CD4-positive, alpha-beta T cell (primary cell): ENCODE data around the gene ATP6V0A4. TPM values are rescaled to one million over a fixed set of nuclear protein-coding genes. Genes with fewer than 3 reads are reported as not detected.

ENCODE experiments used
- ATAC-seq: fragments of 200-7000 bp; cut with Tn5 transposase; one replicate; pipeline ENCODE4 v1.10.0; 2022; ENCODE audit warnings: mild to moderate bottlenecking; ENCODE audit not compliant: poor library complexity
- CTCF ChIA-PET: fragments of 350-600 bp; sonication (Branson Sonifier 250); formaldehyde crosslinking; loops from one replicate; lab custom pipeline; 2021; ENCODE audit warnings: antibody characterized with exemption, inconsistent platforms; lab: Charles Lee
- POLR2A ChIA-PET: fragments of 350-600 bp; sonication (Branson Sonifier 250); formaldehyde crosslinking; loops from one replicate; lab custom pipeline; 2021; ENCODE audit warnings: antibody characterized with exemption, inconsistent platforms; lab: Charles Lee
- DNase-seq, 14 experiments: peaks; one replicate each; pipeline ENCODE4 v3.0.0-alpha.2; 2013 to 2020; ENCODE audit warnings: mixed read lengths in 2 of 14
- H3K27ac ChIP-seq, 2 donors: one replicate each; pipeline versions ENCODE4 v1.5.1 to v1.7.0; 2013; ENCODE audit warnings: low read length in 2 of 2, low read depth in 1 of 2, mild to moderate bottlenecking in 1 of 2
- H3K27me3 ChIP-seq, 2 experiments: 1 replicate in 1 of 2; 2 replicates in 1 of 2; pipeline versions ENCODE4 v1.6.1 to v1.7.0; 2013; ENCODE audit warnings: low read length in 2 of 2, control low read depth in 1 of 2, mild to moderate bottlenecking in 1 of 2, moderate library complexity in 1 of 2; ENCODE audit not compliant: insufficient read depth in 2 of 2, control insufficient read depth in 1 of 2
- H3K36me3 ChIP-seq: one replicate; pipeline ENCODE4 v1.6.1; 2013; ENCODE audit warnings: low read length, control low read depth; ENCODE audit not compliant: insufficient read depth
- H3K4me1 ChIP-seq: one replicate; pipeline ENCODE4 v1.6.1; 2013; ENCODE audit warnings: low read length, control low read depth; ENCODE audit not compliant: insufficient read depth
- H3K4me3 ChIP-seq: one replicate; pipeline ENCODE4 v1.5.1; 2013; ENCODE audit warnings: mild to moderate bottlenecking, low read length, moderate library complexity
- H3K9me3 ChIP-seq, 2 experiments: 1 replicate in 1 of 2; 2 replicates in 1 of 2; pipeline versions ENCODE4 v1.6.1 to v1.7.0; 2013; ENCODE audit warnings: low read length in 2 of 2, mild to moderate bottlenecking in 2 of 2, control low read depth in 1 of 2, moderate library complexity in 1 of 2; ENCODE audit not compliant: control insufficient read depth in 1 of 2, insufficient read depth in 1 of 2
- H3K27ac Mint-ChIP-seq: one replicate; pipeline ENCODE4 v1.8.0; 2020; ENCODE audit warnings: mixed read lengths
- H3K27me3 Mint-ChIP-seq: one replicate; pipeline ENCODE4 v1.8.0; 2021; ENCODE audit warnings: mixed read lengths
- H3K36me3 Mint-ChIP-seq: one replicate; pipeline ENCODE4 v1.8.0; 2021; ENCODE audit warnings: low read depth, mixed read lengths
- H3K4me1 Mint-ChIP-seq: one replicate; pipeline ENCODE4 v1.8.0; 2021; ENCODE audit warnings: low read depth, mixed read lengths
- H3K4me3 Mint-ChIP-seq: one replicate; pipeline ENCODE4 v1.8.0; 2020; ENCODE audit warnings: mild to moderate bottlenecking, mixed read lengths
- H3K9me3 Mint-ChIP-seq: one replicate; pipeline ENCODE4 v1.8.0; 2020; ENCODE audit warnings: mixed read lengths
- intact Hi-C, 2 experiments: fragments of 100-400 bp; cut with DNase I in 1 of 2; cut with micrococcal nuclease in 1 of 2; formaldehyde crosslinking; loops; one replicate each; pipeline versions ENCODE4 v1.15.1 to v1.9.0; 2023 to 2025; cut with DNase I, micrococcal nuclease
- total RNA-seq, 174 experiments: library from RNA in 2 of 174; stranded (reverse) in 2 of 174; gene quantifications; one replicate each; pipeline ENCODE4 v1.2.3 and lab custom pipeline; 2021 to 2026
- TF ChIP-seq, protein P1 (sequence below): fragments of 200-600 bp; IDR thresholded peaks from one replicate; pipeline ENCODE4 v1.8.0; 2022; ENCODE audit warnings: antibody characterized with exemption, mild to moderate bottlenecking

ATP6V0A4 gene
- total RNA-seq, 2 experiments from 2014 or later = not detected

DNA sequence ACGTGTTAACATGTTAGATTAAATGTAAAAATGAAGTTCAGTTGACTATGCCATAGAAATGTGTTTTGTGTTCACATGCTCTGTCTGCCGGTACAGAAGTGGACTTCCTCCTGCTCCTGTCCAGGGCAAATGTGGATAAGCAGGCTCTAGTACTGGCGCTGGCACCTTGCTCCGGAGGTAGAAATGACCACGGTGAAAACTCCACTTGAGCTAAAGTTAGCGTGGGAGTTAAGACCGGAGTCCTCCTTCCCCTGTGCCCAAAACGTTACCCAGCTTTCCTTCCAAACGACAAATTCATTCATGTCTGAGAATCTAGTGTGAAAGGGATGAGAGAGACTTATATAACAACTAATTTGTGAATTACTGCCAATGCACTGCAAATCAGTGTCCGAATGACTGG lies 35.0 kb upstream of the ATP6V0A4 start:
- H3K27ac ChIP-seq = no peak overlapping the region
- H3K4me3 ChIP-seq = no peak overlapping the region
- CTCF ChIA-PET = no interaction called here
- H3K9me3 ChIP-seq = no peaks in the 10 kb centered on the region
- no peaks in the 10 kb centered on the region for H3K36me3 Mint-ChIP-seq
- H3K9me3 Mint-ChIP-seq = no peaks in the 10 kb centered on the region
- H3K4me3 Mint-ChIP-seq = no peak overlapping the region
- H3K4me1 Mint-ChIP-seq = no peaks in the 10 kb centered on the region
- H3K36me3 ChIP-seq = no peaks in the 10 kb centered on the region
- DNase-seq (no peak), ATAC-seq (no peak)
- TF ChIP-seq, protein P1, sequence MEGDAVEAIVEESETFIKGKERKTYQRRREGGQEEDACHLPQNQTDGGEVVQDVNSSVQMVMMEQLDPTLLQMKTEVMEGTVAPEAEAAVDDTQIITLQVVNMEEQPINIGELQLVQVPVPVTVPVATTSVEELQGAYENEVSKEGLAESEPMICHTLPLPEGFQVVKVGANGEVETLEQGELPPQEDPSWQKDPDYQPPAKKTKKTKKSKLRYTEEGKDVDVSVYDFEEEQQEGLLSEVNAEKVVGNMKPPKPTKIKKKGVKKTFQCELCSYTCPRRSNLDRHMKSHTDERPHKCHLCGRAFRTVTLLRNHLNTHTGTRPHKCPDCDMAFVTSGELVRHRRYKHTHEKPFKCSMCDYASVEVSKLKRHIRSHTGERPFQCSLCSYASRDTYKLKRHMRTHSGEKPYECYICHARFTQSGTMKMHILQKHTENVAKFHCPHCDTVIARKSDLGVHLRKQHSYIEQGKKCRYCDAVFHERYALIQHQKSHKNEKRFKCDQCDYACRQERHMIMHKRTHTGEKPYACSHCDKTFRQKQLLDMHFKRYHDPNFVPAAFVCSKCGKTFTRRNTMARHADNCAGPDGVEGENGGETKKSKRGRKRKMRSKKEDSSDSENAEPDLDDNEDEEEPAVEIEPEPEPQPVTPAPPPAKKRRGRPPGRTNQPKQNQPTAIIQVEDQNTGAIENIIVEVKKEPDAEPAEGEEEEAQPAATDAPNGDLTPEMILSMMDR = no peak
- H3K27me3 Mint-ChIP-seq = peaks cover 12% of the 10 kb centered on the region
- intact Hi-C loops = no loop called here
- H3K27me3 ChIP-seq = no peaks in the 10 kb centered on the region
- no peak overlapping the region for H3K27ac Mint-ChIP-seq
- POLR2A ChIA-PET = no interaction called here
- H3K4me1 ChIP-seq = no peaks in the 10 kb centered on the region

DNA sequence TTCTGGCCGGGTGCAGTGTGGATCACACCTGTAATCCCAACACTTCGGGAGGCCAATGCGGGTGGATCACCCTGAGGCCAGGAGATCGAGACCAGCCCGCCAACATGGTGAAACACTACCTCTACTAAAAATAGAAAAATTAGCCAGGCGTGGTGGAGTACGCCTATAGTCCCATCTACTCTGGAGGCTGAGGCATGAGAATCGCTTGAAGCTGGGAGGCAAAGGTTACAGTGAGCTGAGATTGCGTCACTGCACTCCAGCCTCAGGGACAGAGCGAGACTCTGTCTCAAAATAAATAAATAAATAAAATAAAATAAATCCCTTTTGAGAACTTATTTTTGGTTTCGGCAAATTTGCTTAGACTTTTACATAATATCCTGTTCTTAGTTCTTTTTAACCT lies 31.3 kb upstream of the ATP6V0A4 start:
- Histone ChIP-seq H3K36me3 (no peaks in the 10 kb centered on the region), H3K4me1 (no peaks in the 10 kb centered on the region), H3K9me3 (peaks cover 0 to 3% of the 10 kb centered on the region in 2 experiments), H3K4me3 (no peak overlapping the region), H3K27ac (no peak overlapping the region), H3K27me3 (no peaks in the 10 kb centered on the region)
- ChIA-PET CTCF (no interaction called here), POLR2A (no interaction called here)
- H3K36me3 Mint-ChIP-seq = no peaks in the 10 kb centered on the region
- H3K27me3 Mint-ChIP-seq = peaks cover 7% of the 10 kb centered on the region
- no peak overlapping the region for H3K4me3 Mint-ChIP-seq
- H3K27ac Mint-ChIP-seq = no peak overlapping the region
- intact Hi-C loops = no loop called here
- no peaks in the 10 kb centered on the region for H3K4me1 Mint-ChIP-seq
- TF ChIP-seq, protein P1 = no peak
- no peak for ATAC-seq
- DNase-seq = no peak
- no peaks in the 10 kb centered on the region for H3K9me3 Mint-ChIP-seq

DNA sequence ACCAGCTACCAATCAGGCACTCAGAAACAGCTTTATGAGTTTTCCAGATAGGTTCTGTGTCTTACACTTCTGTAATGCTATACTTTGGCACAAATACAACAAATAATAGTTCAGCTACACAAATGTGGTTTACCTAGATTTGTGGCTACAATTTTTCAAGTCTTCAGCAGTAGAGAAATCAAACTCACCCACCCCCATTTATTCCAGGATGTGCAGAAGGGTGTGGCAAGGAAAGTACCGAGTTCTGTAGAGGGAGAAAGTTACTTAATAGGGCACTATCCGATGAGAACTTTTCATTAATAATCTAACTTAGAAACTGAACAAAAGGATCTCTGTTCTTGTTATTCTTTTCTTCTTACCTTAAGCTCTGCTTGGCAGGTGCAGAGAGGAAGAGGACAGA lies 30.3 kb upstream of the ATP6V0A4 start:
- TF ChIP-seq, protein P1 = no peak
- Histone ChIP-seq H3K27ac (no peak overlapping the region), H3K27me3 (no peaks in the 10 kb centered on the region), H3K9me3 (peaks cover 0 to 3% of the 10 kb centered on the region in 2 experiments), H3K36me3 (no peaks in the 10 kb centered on the region), H3K4me3 (no peak overlapping the region), H3K4me1 (no peaks in the 10 kb centered on the region)
- H3K27me3 Mint-ChIP-seq = no peaks in the 10 kb centered on the region
- H3K4me3 Mint-ChIP-seq = no peak overlapping the region
- H3K36me3 Mint-ChIP-seq = no peaks in the 10 kb centered on the region
- CTCF ChIA-PET = no interaction called here
- intact Hi-C loops = no loop called here
- ATAC-seq (no peak), DNase-seq (no peak)
- no peak overlapping the region for H3K27ac Mint-ChIP-seq
- H3K9me3 Mint-ChIP-seq = no peaks in the 10 kb centered on the region
- POLR2A ChIA-PET = no interaction called here
- no peaks in the 10 kb centered on the region for H3K4me1 Mint-ChIP-seq
